Measurements from ENCODE around the gene RNF182. TPM values are rescaled to one million over a fixed set of nuclear protein-coding genes. Genes with fewer than 3 reads are reported as not detected.

The RNF182 gene
- total RNA-seq, 2 experiments from 2014 or later: 0.11 to 0.20 TPM

DNA sequence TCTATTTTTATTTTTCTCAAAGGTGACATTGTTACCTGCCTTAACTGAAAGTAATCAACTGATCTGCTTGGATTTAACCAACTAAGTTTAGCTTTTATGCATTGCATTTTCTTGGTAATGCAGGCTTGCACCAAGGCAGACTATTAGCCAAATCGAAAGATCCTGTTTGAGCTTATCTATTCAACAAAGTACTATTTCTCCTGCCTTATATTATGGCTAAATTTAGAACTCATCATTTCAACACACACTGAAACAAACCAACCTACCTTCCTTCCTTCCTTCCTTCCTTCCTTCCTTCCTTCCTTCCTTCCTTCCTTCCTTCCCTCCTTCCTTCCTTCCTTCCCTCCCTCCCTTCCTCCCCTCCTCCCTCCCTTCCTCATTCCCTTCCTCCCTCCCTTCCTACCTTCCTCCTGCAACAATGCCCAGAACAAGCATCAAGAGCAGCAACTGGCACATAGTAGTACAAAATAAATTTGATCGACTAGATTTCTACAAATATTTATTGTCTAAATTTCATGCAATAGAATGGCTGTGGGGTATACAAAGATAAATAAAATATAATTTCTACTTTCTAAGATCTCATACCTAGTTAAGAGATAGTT lies 17.0 kb upstream of the RNF182 start:
- Mint-ChIP-seq H3K4me1 (ENCODE audit: low read depth) (peaks cover 7% of the 10 kb centered on the region), H3K36me3 (ENCODE audit: low read depth) (no peaks in the 10 kb centered on the region), H3K27ac (no peak overlapping the region), H3K4me3 (no peak overlapping the region), H3K9me3 (no peaks in the 10 kb centered on the region), H3K27me3 (peaks cover 52% of the 10 kb centered on the region)
- DNase-seq (no peak), ATAC-seq (ENCODE audit: poor library complexity) (no peak)
- H3K36me3 ChIP-seq (ENCODE audit: insufficient read depth, low read length): no peaks in the 10 kb centered on the region
- no peak overlapping the region for H3K27ac ChIP-seq (ENCODE audit: low read depth in 1 of 2, low read length in 2 of 2)
- peaks cover 3% of the 10 kb centered on the region for H3K4me1 ChIP-seq (ENCODE audit: insufficient read depth, low read length)
- TF ChIP-seq CTCF (IDR thresholded peaks at IDR 0.05): no peak
- H3K27me3 ChIP-seq (ENCODE audit: control insufficient read depth in 1 of 2, insufficient read depth in 2 of 2, low read length in 2 of 2): peaks cover 0 to 20% of the 10 kb centered on the region in 2 experiments
- H3K9me3 ChIP-seq (ENCODE audit: control insufficient read depth in 1 of 2, insufficient read depth in 1 of 2, low read length in 2 of 2): no peaks in the 10 kb centered on the region
- intact Hi-C loops (cut with DNase I, micrococcal nuclease): loop anchor here (2.0 to 10.0 kb wide), 3 partner anchors 137 to 1715 kb away; no protein-coding TSS in a partner anchor
- ChIA-PET CTCF (interaction anchor here (1.4 kb wide), 1 partner anchor 232 kb away, joined by 5 read pairs; no protein-coding TSS in a partner anchor), POLR2A (no interaction called here)
- no peak overlapping the region for H3K4me3 ChIP-seq (ENCODE audit: low read length)

DNA sequence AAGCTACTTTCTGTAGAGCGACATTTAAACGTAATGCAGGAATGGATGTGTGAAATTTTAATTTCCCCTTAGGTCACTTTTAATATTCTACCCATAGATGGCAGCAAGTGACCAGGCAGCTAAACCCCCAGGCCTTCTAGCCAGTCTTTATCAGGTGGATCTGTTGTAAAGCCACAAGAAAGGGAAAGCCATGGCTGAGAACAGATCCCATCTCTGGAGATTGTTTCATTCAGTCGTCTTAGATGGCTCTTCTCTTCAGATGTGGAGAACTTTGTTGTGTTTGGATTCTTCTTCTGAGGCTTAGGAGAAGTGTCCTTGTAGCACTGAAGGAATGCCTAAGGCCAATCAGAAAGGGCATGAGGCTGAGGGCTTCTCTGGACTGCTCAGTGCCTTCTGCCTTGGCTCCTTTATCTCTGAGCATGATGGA lies 15.8 kb upstream of the RNF182 start:
- Histone ChIP-seq H3K4me1 (ENCODE audit: insufficient read depth, low read length) (peaks cover 3% of the 10 kb centered on the region), H3K4me3 (ENCODE audit: low read length) (no peak overlapping the region), H3K27ac (ENCODE audit: low read depth in 1 of 2, low read length in 2 of 2) (no peak overlapping the region), H3K9me3 (ENCODE audit: control insufficient read depth in 1 of 2, insufficient read depth in 1 of 2, low read length in 2 of 2) (no peaks in the 10 kb centered on the region), H3K36me3 (ENCODE audit: insufficient read depth, low read length) (no peaks in the 10 kb centered on the region), H3K27me3 (ENCODE audit: control insufficient read depth in 1 of 2, insufficient read depth in 2 of 2, low read length in 2 of 2) (peaks cover 5 to 13% of the 10 kb centered on the region in 2 experiments)
- H3K27me3 Mint-ChIP-seq: peaks cover 50% of the 10 kb centered on the region
- ChIA-PET CTCF (interaction anchor here (1.2 to 1.4 kb wide), 4 partner anchors 16 to 232 kb away, joined by 3 to 13 read pairs (median 4); partner anchors contain the start of gene RNF182), POLR2A (interaction anchor here (0.9 kb wide), 1 partner anchor 9 kb away, joined by 3 read pairs; no protein-coding TSS in a partner anchor)
- no peak overlapping the region for H3K4me3 Mint-ChIP-seq
- peaks cover 7% of the 10 kb centered on the region for H3K4me1 Mint-ChIP-seq (ENCODE audit: low read depth)
- peak; percentile 69 for TF ChIP-seq CTCF (IDR thresholded peaks at IDR 0.05)
- H3K9me3 Mint-ChIP-seq: no peaks in the 10 kb centered on the region
- ATAC-seq (ENCODE audit: poor library complexity) (peak; percentile 59), DNase-seq (peak in 13 of 14 experiments; percentile 5 to 82 (median 25))
- intact Hi-C loops (cut with DNase I, micrococcal nuclease): loop anchor here (1.0 to 10.0 kb wide), 4 partner anchors 136 to 1713 kb away; no protein-coding TSS in a partner anchor
- no peak overlapping the region for H3K27ac Mint-ChIP-seq
- no peaks in the 10 kb centered on the region for H3K36me3 Mint-ChIP-seq (ENCODE audit: low read depth)

- intact Hi-C loops (cut with DNase I, micrococcal nuclease): loop anchor here in 1 of 2 experiments (5.0 kb wide), 1 partner anchor 157 kb away; no protein-coding TSS in a partner anchor
- Mint-ChIP-seq H3K27ac (no peak overlapping the region), H3K4me3 (no peak overlapping the region), H3K9me3 (no peaks in the 10 kb centered on the region), H3K27me3 (peaks cover 51% of the 10 kb centered on the region), H3K36me3 (ENCODE audit: low read depth) (no peaks in the 10 kb centered on the region), H3K4me1 (ENCODE audit: low read depth) (peaks cover 7% of the 10 kb centered on the region)
- Histone ChIP-seq H3K27ac (ENCODE audit: low read depth in 1 of 2, low read length in 2 of 2) (no peak overlapping the region), H3K4me3 (ENCODE audit: low read length) (no peak overlapping the region), H3K36me3 (ENCODE audit: insufficient read depth, low read length) (no peaks in the 10 kb centered on the region), H3K27me3 (ENCODE audit: control insufficient read depth in 1 of 2, insufficient read depth in 2 of 2, low read length in 2 of 2) (peaks cover 5 to 10% of the 10 kb centered on the region in 2 experiments), H3K4me1 (ENCODE audit: insufficient read depth, low read length) (peaks cover 3% of the 10 kb centered on the region), H3K9me3 (ENCODE audit: control insufficient read depth in 1 of 2, insufficient read depth in 1 of 2, low read length in 2 of 2) (no peaks in the 10 kb centered on the region)
- ATAC-seq (ENCODE audit: poor library complexity): no peak
- CTCF ChIA-PET: interaction anchor here (1.1 kb wide), 1 partner anchor 25 kb away, joined by 3 read pairs; no protein-coding TSS in a partner anchor
- no peak for DNase-seq
- POLR2A ChIA-PET: no interaction called here
- TF ChIP-seq CTCF (IDR thresholded peaks at IDR 0.05): no peak
Measured at GRCh38 chr6:13910443-13910842, 14.3 kb upstream of the RNF182 start.

Measured in CD4-positive, alpha-beta T cell (primary cell).